Measurements from ENCODE around the gene NDOR1.

Gene NDOR1

DNA sequence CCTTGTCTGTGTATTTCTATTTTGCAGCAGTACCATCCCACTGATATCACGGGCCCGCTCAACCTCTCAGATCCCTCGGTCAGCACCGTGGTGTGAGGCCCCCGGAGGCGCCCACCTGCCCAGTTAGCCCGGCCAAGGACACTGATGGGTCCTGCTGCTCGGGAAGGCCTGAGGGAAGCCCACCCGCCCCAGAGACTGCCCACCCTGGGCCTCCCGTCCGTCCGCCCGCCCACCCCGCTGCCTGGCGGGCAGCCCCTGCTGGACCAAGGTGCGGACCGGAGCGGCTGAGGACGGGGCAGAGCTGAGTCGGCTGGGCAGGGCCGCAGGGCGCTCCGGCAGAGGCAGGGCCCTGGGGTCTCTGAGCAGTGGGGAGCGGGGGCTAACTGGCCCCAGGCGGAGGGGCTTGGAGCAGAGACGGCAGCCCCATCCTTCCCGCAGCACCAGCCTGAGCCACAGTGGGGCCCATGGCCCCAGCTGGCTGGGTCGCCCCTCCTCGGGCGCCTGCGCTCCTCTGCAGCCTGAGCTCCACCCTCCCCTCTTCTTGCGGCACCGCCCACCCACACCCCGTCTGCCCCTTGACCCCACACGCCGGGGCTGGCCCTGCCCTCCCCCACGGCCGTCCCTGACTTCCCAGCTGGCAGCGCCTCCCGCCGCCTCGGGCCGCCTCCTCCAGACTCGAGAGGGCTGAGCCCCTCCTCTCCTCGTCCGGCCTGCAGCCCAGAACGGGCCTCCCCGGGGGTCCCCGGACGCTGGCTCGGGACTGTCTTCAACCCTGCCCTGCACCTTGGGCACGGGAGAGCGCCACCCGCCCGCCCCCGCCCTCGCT lies 37.5 kb upstream of the NDOR1 start:
- no peak for DNase-seq

DNA sequence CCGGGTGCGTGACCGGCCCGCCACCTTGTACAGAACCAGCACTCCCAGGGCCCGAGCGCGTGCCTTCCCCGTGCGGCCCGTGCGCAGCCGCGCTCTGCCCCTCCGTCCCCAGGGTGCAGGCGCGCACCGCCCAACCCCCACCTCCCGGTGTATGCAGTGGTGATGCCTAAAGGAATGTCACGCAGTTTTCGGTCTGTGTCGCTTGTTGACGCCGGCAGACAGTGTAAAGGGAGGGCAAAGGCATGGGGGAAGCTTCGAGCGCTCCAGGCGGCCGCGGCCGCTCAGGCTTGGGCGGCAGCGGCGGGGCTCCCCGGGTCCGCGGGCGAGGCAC lies 37.0 kb upstream of the NDOR1 start:
- DNase-seq = no peak

DNA sequence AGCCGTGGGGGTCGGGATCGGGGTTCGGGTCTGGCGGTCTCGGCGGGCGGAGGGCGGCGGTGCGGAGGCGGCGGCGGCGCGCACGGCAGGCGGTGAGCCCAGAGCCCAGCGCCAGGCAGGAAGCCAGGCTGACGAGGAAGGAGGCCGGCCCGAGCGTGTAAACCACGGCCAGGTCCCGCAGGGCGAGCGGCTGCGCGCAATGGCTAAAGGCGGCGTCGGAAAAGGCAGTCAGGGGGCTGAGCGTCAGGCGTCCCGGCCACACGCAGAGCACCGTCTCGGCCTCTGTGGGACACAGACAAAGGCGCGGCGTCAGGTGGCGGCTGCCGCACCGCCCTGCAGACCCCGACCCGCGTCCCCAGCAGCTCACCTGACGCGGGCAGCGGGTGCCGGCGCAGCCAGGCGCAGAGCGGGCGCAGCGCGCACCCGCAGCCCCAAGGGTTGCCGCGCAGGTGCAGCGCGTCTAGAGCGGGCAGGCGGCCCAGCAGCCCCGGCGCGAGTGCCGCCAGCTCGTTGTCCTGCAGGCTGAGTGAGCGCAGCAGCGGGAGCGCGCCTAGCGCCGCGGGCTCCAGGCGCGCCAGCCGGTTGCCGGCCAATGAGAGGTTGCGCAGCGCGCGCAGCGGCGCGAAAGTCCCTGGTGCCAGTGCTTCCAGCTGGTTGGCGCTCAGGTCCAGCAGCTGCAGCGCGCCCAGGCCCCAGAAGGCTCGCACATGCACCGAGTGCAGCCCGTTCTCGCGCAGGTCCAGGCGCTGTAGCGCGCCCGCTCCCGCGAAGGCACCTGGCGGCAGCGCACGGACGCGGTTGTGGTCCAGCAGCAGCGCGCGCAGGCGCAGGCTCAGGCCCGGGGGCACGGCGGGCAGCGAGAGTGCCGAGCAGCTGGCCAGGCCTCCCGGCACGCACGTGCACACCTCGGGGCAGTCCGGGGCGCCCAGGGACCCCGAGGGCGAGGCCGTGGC lies 36.3 kb upstream of the NDOR1 start:
- no peak for DNase-seq

DNA sequence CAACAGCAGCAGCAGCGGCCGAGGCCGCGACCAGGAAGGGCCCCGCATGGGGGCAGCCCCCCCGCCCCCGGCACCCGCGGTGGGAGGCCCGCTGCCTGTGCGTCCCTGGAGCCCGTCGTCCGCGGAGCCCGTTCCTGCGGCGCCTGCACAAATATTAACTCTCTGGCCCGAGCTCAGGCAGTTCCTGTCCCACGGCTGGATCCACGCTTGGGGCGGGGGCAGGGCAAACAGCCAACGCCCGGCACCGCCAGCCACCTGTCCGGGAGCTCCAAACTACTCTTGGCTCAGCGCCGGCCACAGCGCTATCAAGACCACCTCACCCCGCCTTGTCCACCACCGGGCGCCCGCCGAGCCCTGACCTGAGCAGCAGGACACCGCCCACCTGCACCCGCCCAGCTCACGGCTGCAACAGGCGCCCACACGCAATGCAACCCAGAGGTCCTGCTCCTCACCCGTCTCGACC lies 35.6 kb upstream of the NDOR1 start, which contains the start of gene LRRC26:
TSS of gene LRRC26 (minus strand) at position 156 of the 463 bp plus-strand sequence. CDS start at position 48, 108 bp downstream.
- DNase-seq = no peak

DNA sequence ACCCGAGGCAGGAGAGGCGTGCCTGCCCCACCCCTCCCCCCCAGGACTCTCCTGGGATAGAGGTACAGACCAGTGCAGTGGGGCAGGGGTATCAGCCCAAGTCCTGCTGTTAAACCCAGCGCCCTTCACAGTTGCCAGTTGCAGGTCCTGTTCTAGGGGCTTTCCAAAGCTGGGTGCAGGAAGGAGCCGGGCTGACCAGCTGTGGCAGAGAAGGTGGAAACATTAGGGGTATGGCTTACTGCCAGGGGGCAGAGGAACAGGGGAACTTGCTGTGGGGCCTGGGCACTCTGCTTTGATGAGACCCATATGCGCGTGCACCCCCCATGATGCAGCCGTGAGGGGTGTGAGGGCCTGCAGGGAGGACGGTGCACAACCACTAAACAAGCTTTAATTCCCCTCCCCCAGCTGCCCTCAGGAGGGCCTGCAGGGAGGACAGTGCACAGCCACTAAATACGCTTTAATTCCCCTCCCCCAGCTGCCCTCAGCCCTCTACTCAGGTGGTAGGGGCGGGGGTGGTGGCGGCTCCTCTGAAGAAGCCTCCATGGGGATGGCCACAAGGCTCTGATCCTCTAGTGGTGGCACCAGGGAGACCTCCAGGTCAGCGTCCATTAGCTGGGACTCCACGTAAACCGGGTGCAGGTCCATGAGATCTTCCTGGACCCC lies 34.9 kb upstream of the NDOR1 start:
- no peak for DNase-seq

DNA sequence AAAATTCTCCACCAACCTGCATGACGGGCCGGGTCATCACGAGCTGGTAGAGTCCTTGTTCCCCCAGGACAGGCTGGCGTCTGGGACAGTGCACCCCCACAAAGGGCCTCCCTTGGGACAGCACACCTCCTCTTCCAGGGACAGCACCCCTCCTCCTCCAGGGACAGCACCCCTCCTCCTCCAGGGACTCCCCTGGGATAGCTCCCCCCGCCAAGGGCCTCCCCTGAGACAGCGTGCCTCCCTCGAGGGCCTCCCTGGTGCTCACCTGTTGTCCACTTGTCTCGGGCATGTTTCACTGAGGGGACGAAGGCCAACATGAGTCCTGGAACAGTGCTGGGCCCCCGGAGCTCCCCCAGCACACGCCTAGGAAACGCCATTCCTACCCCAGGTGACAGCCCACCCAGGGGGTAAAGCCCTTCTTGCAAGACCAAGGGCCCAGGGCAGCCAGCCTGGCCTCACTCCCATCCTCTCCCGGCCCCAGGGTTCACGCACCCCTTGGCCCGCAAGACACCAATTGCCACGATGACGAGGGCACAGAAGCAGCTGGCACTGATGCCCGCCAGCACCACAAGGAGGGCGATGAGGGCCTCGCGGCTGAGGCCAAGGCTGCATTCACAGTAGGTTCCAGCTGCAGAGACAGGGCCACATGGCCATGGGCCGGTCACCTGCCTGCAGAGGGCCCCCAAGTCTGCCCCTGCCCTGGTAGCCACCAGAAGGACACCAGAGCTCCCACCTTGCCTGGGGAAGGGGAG lies 34.2 kb upstream of the NDOR1 start:
- DNase-seq = no peak

DNA sequence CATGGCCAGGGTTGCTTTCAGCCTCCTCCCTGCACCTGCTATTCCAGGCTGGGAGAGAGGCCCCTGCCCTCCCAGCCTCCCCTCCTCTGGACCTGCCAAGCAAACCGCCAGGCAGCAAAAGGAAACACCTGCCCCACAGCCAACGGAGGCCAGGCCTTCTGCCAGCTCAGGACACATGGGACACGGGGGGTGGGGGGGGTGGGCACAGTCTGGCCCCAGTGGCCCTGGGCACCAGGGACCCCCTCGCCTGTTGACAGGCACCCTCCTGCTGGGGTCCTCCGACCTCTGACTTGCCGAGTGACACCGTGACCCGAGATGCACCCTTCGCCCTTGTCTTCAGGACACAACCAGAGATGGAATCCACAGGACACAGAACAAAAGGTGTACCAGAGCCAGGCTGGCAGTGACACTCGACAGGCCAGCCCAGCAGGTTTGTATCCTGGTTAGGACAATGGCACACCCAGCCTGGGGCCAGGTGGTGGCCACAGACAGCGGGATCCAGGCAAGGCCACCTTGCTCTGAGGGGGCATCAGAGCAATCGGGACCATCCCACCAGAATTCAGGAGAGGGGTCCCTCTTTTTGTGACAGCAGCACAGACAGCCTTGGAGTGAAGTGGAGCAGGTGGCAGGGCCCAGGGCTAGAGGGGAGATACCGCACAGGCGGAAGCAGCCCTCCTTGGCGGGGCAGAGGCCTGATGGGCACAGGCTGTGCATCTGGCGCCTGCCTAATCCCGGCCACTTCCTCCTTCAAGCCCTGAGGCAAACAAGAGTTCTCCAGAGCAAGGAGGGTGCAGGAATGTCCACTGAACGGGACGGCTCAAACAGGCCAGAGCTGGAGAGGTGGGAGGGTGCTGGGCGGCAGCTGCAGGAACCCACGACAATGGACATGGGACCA lies 32.4 kb upstream of the NDOR1 start:
- no peak for DNase-seq

DNA sequence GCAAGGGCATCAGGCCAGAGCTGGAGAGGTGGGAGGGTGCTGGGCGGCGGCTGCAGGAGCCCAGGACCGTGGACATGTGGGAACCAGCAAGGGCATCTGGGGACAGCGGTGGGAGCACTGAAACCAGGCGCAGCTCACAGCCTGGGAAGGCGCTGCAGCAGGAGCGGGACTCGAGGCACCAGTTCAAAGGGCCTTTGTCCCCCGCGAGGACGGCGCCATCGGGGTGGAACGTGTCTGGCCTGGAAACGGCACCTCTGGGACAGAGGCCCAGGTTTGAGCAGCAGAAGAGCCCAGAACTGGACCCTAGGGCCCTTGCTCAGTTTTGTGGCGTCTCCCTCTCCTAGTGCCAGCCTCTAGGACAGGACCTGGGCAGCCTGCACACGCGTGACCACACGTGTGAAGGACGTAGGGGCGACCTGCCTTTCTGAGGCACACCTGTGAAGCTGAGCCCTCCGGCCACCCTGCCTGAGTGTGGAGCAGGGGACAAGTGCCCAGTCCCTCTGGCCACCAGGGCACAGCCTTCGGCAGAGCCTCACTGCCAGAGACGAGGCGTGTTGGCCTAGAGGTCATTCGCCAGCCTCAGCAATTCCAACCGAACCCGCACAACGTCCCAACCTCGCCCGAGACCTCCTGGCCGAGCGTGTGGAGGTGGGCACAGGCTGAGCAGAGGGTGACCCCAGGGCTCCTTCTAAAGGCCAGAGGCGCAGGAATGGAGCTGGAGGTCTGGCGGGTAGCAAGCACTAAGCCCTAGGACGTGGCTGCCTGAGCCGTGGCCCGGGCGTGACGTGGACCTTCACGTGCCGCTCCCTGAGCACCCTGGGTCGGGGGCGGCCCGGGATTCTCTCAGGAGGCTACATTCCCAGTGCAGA lies 31.5 kb upstream of the NDOR1 start:
- DNase-seq = no peak

DNA sequence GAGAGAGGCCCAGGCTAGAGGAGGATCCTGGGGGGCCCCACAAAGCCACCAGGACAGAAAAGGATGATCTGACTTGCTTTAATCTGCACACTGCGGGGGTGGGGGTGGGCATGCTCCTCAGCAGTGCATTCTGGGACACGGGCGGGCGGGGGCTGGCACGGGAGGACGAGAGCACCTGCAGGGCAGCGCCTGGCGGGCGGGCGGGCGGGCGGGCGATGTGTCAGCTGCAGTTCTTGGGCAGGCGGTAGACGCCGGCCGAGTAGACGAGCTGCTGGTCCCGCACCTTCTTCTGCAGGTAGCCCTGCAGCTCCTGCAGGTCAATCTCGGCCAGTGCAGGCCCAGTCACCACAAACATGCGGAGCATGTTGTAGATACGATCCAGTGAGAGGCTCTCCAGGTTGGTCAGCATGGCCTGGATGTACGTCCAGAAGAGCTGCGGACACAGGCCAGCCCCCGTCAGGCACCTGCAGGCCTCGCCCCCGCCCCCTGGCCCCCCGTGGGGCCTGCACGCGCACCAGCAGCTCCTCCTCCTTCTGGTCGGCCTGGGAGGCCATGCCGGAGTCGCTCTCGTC lies 30.7 kb upstream of the NDOR1 start:
- DNase-seq = no peak

DNA sequence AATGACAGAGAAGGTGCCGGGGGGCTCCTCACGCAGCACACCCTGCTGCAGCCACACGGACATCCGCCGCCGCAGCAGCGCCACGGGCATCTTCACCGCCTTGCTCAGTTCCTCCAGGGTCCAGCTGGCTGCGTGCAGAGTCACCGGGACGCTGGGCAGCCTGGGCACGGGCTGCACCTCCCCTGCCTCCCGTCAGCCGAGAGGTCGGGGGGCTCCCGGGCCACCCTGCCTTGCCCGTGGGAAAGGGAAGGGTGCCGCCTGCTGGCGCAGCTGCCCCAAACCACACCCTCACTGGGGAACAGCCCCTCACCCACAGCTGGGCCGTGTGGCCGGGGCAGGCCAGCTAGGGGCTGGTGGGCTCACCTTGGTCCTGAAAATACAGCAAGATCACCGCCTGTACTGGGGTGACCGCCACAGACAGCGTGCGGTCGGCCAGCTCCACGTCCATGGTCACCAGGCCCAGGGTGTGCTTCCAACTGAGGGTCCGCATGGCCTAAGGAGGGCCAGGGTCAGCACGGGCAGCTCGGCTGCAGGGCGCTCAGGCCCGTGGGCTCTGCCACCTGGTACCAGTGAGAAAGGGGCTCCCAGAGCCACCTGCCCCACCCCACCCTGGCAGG lies 30.0 kb upstream of the NDOR1 start:
- no peak for DNase-seq

DNA sequence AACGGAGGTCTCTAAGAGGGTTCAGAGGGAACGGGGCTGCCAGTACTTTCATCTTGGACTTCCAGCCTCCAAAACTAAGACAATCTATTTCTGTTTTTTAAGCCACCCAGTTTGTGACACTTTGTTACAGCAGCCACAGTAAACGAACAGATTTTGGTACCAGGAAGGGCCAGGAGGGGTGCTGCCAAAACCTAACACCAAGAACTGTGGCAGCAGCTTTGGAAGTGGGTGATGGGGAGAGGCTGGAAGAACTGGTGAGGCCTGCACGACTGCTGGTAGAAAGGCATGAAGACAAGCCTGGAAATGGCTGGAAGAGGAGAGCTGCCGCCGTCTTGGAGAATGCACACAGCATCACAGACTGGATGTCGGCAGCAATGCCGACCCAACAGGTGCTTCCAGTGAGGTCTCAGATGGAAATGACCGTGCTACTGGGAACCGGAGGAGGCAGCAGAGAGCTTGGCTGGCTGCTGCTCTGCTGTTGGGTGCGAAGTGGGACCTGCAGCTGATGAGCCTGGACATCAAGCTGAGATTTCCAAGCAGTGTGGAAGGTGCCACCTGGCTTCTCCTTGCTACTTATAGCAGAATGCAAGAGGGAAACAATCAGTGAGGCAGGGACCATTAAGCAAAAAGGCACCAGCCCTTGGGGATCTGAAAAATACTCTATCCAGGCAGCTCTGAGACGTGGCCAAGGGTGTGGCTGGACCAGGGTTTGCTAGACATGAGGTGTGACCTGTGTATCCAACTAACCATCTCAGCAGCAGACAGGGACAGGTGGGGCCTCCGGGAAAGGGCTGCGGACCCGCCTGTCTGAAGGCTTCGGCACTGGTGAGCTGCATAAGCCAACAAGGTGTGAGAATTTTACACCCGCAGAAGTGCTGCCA lies 29.0 kb upstream of the NDOR1 start:
- DNase-seq = peak; percentile 32

DNA sequence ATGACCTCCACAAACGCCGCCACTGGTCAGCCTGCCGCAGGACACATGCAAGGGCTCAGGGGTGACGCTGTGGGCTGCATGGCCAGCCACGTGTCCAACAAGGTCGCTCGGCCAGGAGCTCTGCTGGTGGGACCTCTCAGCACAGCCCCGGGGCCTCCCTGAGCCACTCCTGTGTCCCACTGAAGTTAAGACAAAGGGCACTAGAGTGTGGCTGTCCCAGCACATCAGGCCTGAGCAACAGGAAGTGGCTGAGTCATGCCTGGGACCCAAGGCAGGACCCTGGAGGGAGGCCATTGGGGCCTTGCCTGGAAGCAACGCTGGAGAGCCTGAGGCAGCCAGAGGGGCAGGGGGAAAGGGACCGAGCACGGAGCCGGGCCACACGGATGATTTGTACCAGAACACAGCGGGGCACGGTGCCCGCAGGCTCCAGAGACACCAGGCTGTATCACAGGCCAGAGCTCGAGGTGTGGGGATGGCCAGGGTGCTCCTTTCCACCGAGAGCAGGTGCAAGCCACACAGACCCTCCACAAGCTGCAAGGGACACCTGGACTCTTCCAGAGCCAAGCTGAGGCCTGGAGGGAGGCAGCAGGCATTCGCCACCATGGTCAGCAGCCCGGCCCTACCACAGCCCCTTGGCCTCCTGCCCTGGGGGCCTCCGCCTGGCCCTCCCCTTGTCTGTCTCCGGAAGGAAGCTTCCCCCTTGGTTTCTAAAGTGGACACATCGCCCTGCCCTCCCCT lies 27.1 kb upstream of the NDOR1 start:
- DNase-seq = no peak

DNA sequence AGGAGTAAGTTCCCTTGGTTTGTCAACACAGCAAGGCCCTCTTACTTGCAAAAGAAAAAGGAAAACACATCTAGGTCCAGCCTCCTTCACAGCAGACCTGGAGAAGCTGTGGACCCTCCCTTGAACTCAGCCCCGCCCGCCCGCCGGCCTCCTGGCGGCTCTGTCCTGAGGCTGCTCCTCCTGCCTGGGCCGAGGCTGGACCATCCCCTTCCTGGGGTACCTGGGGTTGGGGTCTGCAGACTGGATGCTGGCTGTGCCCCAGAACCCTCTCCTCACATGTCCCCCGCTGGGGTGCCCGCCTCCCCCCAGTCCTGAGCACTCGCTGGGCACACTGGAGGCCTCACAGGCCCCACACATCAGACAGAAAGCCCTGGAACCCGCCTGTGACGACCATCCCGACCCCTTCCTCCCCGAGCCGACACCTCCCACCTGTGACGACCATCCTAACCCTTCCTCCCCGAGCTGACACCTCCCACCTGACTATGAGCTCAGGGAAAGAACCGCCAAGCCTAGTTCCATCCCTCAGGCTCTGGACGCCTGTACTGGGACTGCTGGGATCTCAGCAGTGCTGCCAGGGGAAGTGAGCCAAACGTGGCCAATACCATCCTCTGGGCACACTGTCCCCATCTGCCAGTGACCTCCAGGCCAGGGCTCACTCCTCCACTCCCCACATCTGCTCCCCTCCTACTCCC lies 26.4 kb upstream of the NDOR1 start:
- no peak for DNase-seq

DNA sequence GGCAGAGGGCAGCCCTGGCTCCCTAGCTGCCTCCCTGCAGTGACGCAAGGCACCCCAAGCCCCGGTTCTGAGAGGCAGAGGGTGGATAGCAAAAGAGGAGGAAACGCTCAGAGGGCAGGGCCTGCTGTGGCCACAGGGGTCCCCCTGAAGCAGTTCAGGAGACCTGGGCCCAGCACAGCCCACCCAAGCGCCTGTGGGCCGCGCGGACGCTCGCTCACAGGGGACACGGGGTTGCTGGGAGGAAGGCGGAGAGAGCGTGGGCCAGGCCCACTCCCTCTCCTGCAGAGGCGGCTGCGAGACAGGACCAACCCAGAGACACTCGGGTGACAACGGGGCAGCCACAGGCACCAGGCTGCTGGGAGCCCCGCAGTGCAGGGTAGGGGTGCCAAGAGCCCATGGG lies 25.7 kb upstream of the NDOR1 start:
- no peak for DNase-seq

DNA sequence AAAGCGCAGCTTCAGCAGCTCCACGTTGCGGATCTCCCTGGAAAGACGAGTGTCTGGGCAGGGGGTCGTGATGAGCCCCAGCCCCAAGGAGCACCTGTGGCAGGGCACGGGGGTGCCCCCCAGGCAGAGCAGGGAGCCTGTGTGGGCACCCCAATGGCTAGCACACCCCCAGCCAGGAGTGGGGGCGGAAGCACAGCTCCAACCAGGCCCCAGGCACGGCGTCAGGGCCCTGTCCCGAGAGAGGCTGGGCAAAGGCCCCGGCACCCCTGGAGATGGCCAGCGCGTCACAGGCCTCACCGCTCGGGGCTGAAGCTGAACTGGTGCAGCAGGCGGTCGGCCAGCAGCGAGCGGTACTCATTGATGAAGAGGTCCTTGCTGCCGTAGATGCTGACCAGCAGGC lies 25.0 kb upstream of the NDOR1 start:
- no peak for DNase-seq

DNA sequence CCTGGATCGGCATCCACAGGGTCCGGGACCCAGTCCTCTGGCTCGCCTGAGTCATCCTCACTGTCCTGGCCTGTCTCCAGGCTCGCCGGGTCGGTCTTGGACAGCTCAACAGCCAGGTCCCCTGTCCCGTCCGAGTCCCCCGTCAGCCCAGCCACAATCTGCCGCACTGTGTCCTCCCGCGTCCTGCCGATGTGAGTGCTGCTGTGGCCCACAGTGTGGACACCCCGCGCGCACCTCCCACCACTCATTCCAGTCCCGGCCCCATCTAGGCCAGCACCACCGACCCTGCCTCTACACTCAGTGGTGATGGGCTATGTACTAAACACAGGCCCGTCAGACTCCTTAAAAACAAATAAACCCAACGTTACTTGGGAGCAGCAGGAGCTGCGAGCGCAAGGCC lies 23.8 kb upstream of the NDOR1 start:
- no peak for DNase-seq

DNA sequence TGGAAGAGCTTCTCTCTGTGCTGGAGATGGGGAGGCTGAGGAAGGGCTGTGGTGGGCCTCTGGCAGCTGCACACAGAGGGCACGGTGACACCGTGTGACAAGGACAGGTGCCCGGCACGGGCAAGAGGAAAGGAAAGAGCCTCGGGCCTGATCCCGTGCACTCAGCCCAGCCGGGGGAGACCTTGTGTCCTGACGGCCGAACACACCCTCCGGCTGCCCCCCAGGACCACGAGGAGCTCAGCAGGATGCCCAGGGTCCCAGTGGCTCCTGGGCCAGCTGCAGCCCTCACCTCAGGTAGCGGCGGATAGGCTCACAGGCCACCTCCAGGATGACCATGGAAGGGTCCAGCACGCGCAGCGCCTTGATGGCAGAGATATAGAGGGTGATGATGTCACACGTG lies 22.7 kb upstream of the NDOR1 start:
- no peak for DNase-seq
